A673 (cell line): ENCODE results near the gene GPC1. TPM values are rescaled to one million over a fixed set of nuclear protein-coding genes. Genes with fewer than 3 reads are reported as not detected.

Experiments used
- BruUV-seq: library from RNA; stranded (reverse); fragments of 400-500 nt; replicated peaks from 2 replicates; lab custom pipeline; 2021; lab: Mats Ljungman, UMichigan
- CTCF ChIA-PET: fragments of 300-600 bp; sonication (Branson Sonifier 250); formaldehyde crosslinking; loops from one replicate; lab custom pipeline; 2022; ENCODE audit warnings: antibody characterized with exemption; lab: Charles Lee
- POLR2A ChIA-PET: fragments of 300-600 bp; sonication (Branson Sonifier 250); formaldehyde crosslinking; loops from one replicate; lab custom pipeline; 2022; ENCODE audit warnings: antibody characterized with exemption; ENCODE audit not compliant: low non-redundant PET; lab: Charles Lee
- DNase-seq: peaks from one replicate; pipeline ENCODE4 v3.0.0-alpha.2; 2015; ENCODE audit warnings: low spot score
- H3K27ac ChIP-seq: fragments of 200-600 bp; sonication (generic); 2 replicates; pipeline ENCODE4 v1.5.1; 2016; ENCODE audit warnings: mixed run types, low read depth, mild to moderate bottlenecking, mixed read lengths, antibody characterized with exemption, low read length; ENCODE audit not compliant: poor library complexity, severe bottlenecking
- H3K27me3 ChIP-seq: fragments of 200-600 bp; sonication (generic); replicated peaks from 2 replicates; pipeline ENCODE4 v1.6.1; 2017; ENCODE audit warnings: mixed run types, low read depth, mild to moderate bottlenecking, mixed read lengths, antibody characterized with exemption, low read length; ENCODE audit not compliant: insufficient read depth, poor library complexity
- H3K36me3 ChIP-seq: fragments of 200-600 bp; sonication (generic); 2 replicates; pipeline ENCODE4 v1.6.1; 2016; ENCODE audit warnings: mixed run types, mild to moderate bottlenecking, mixed read lengths, antibody characterized with exemption, low read length; ENCODE audit not compliant: insufficient read depth, poor library complexity, severe bottlenecking
- H3K4me1 ChIP-seq: fragments of 200-600 bp; sonication (generic); 2 replicates; pipeline ENCODE4 v1.6.1; 2017; ENCODE audit warnings: mixed run types, mild to moderate bottlenecking, mixed read lengths, antibody characterized with exemption, low read length; ENCODE audit not compliant: insufficient read depth, poor library complexity, severe bottlenecking
- H3K4me3 ChIP-seq: fragments of 200-600 bp; sonication (generic); 2 replicates; pipeline ENCODE4 v1.5.1; 2016; ENCODE audit warnings: low read depth, mixed run types, mild to moderate bottlenecking, mixed read lengths, low read length; ENCODE audit not compliant: poor library complexity, severe bottlenecking
- H3K9me3 ChIP-seq: fragments of 200-600 bp; sonication (generic); 2 replicates; pipeline ENCODE4 v1.6.1; 2016; ENCODE audit warnings: mixed run types, low read depth, mild to moderate bottlenecking, mixed read lengths, antibody characterized with exemption, low read length; ENCODE audit not compliant: poor library complexity, severe bottlenecking
- EZH2 ChIP-seq: fragments of 200-600 bp; sonication (generic); IDR thresholded peaks from 2 replicates; pipeline ENCODE4 v1.6.1; 2017; ENCODE audit warnings: borderline replicate concordance, low read depth, mild to moderate bottlenecking, mixed read lengths, antibody characterized with exemption, low read length; ENCODE audit not compliant: poor library complexity, severe bottlenecking
- intact Hi-C: fragments of 100-400 bp; cut with micrococcal nuclease; formaldehyde crosslinking; loops from one replicate; pipeline ENCODE4 v1.10.0; 2022; ENCODE audit not compliant: unreplicated experiment
- total RNA-seq: library from RNA; stranded (reverse); gene quantifications from 2 replicates; pipeline ENCODE4 v1.2.3, GENCODE V29; 2021
- TF ChIP-seq, protein P1 (sequence below): fragments of 300-800, 200-600 bp; sonication (generic); conservative IDR thresholded peaks from 2 replicates; pipeline ENCODE4 v1.5.1; 2017; ENCODE audit warnings: low read depth, mild to moderate bottlenecking, antibody characterized with exemption, low read length, moderate library complexity, mixed read lengths

GPC1 gene
- total RNA-seq, 1 experiment from 2014 or later: 21.2 TPM

DNA sequence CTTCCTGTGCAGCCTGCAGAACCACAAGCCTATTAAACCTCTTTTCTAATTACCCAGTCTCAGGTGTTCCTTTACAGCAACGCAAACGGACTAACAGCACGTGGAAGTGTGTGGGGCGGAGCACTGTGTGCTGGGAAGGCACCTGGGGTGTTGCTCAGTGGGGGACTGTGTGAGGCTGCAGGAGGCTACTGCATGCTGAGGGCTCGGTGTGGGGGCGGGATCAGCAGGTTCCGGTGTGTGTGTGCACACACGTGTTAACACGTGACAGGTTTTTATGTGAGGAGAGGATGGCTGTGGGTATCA is 63.4 kb downstream of the GPC1 start:
- ChIA-PET CTCF (no interaction called here), POLR2A (no interaction called here)

DNA sequence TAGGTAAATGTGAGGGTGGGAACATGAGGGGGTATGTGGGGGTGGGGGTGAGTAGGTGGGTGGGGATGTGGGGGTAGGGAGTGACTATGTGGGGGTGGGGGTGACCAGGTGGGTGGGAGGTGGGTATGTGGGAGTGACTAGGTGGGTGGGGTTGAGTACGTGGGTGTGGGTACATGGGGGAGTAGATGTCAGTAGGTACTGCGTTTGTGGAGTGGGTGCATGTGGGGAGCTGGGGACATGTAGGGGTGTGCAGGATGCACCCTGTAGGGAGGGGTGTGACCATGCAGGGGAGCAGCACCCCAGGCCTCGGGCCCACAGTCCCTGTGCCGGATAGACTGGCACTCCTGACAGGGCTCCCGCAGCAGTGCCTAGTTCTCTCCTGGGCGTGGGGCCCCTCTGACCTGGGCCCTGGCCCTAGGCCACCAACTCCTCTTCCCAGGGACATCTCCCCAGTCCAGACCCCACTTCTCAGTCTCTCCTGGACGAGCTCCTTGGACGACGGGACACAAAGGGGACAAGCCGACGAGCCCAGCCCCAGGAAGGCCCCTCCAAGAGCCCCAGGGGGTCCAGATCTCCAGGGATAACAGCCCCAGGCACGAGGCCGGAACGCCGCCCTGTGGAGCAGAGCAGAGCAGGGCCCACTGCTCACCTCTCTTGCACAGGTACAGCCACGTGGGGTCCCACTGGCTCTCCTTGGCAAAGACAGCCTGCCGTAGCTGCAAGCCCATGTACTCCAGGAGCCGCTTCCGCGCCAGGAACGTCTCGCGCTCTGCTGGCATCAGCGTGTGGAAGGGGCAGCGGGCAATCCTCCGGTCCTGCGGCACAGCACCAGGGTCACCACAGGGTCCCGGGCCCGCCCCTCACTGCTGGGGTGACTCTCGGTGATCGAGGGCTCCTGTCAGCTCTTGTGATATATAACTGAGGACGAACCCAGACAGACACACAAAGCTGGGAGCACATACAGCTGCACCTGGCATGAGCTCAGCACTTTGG is 64.1 kb downstream of the GPC1 start:
- ChIA-PET POLR2A (no interaction called here), CTCF (no interaction called here)
- no peak overlapping the region for H3K4me3 ChIP-seq
- no peak for TF ChIP-seq EZH2
- TF ChIP-seq, protein P1, sequence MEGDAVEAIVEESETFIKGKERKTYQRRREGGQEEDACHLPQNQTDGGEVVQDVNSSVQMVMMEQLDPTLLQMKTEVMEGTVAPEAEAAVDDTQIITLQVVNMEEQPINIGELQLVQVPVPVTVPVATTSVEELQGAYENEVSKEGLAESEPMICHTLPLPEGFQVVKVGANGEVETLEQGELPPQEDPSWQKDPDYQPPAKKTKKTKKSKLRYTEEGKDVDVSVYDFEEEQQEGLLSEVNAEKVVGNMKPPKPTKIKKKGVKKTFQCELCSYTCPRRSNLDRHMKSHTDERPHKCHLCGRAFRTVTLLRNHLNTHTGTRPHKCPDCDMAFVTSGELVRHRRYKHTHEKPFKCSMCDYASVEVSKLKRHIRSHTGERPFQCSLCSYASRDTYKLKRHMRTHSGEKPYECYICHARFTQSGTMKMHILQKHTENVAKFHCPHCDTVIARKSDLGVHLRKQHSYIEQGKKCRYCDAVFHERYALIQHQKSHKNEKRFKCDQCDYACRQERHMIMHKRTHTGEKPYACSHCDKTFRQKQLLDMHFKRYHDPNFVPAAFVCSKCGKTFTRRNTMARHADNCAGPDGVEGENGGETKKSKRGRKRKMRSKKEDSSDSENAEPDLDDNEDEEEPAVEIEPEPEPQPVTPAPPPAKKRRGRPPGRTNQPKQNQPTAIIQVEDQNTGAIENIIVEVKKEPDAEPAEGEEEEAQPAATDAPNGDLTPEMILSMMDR: no peak
- no peak for DNase-seq
- no peak overlapping the region for H3K27ac ChIP-seq
- no peaks in the 10 kb centered on the region for H3K36me3 ChIP-seq
- no TSS peak for BruUV-seq
- intact Hi-C loops: no loop called here
- no peaks in the 10 kb centered on the region for H3K9me3 ChIP-seq
- no peaks in the 10 kb centered on the region for H3K27me3 ChIP-seq
- H3K4me1 ChIP-seq: no peaks in the 10 kb centered on the region

More for the DNA sequence above, 63.4 kb downstream of the GPC1 start:
- no peak for DNase-seq
- intact Hi-C loops: no loop called here
- no peaks in the 10 kb centered on the region for H3K27me3 ChIP-seq
- no peaks in the 10 kb centered on the region for H3K4me1 ChIP-seq
- no peak overlapping the region for H3K4me3 ChIP-seq
- TF ChIP-seq, protein P1: no peak
- TF ChIP-seq EZH2: no peak
- no TSS peak for BruUV-seq
- H3K27ac ChIP-seq: no peak overlapping the region
- no peaks in the 10 kb centered on the region for H3K9me3 ChIP-seq
- H3K36me3 ChIP-seq: no peaks in the 10 kb centered on the region

DNA sequence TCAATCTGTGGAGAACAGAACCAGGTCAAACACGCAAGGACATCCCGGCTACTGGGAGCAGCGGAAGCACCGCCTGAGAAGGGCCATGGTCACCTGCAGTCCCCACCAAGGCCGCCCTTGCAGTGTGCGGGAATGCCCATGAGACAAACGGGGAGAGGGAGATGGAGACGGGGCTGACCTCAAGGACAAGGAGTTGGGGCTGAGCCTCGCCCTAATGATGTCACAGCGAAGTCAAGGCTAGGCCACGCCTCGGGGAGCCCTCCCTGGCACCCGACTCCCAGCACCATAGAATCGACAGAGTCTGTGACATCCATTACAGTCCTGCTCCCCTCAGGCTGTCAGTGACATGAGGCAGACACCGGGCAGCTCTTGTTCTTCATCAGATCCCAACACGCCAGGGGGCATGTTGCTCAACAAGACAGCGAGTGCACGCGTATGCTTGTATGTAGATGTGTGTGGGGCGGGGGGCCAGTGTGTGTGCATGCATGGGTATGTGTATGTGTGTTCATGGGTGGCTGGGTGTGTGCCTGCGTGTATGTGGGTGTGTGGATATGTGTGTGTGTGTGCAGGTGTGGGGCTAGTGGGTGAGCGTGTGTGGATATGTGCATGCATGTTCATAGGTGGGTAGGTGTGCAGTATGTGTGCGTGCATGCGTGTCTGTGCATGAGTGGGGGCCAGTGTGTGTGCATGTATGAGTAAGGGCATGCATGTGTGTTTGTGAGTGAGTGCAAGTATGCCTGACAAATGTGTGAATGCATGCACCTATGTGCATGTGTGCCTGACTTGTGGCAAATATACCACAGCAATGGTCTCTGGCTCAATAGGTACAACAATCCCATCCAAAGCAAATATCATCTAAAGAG is 65.3 kb downstream of the GPC1 start:
- no peak overlapping the region for H3K4me3 ChIP-seq
- CTCF ChIA-PET: no interaction called here
- H3K4me1 ChIP-seq: no peaks in the 10 kb centered on the region
- DNase-seq: no peak
- POLR2A ChIA-PET: no interaction called here
- H3K27ac ChIP-seq: no peak overlapping the region
- BruUV-seq: no TSS peak
- intact Hi-C loops: no loop called here
- H3K36me3 ChIP-seq: no peaks in the 10 kb centered on the region
- TF ChIP-seq, protein P1: no peak
- TF ChIP-seq EZH2: no peak
- H3K27me3 ChIP-seq: no peaks in the 10 kb centered on the region
- no peaks in the 10 kb centered on the region for H3K9me3 ChIP-seq
